Neural progenitor cell (in vitro differentiated cells): ENCODE results near the gene ANKS1B. TPM values are rescaled to one million over a fixed set of nuclear protein-coding genes. Genes with fewer than 3 reads are reported as not detected.
"Not testable (repeated sequence)": the region's sequence is repeated elsewhere in the genome, so short reads cannot be mapped to it uniquely, and the experiment has no call there.

Experiments
- DNase-seq: peaks from one replicate; pipeline ENCODE4 v3.0.0-alpha.2; 2016; ENCODE audit warnings: low spot score
- H2AFZ ChIP-seq: fragments of 200-600 bp; sonication (generic); replicated peaks from 2 replicates; pipeline ENCODE4 v1.6.1; 2016; ENCODE audit warnings: antibody characterized with exemption
- H3F3A ChIP-seq: fragments of 200-600 bp; sonication (generic); 2 replicates; pipeline ENCODE4 v1.6.1; 2016; ENCODE audit warnings: antibody characterized with exemption, low read depth
- H3K27ac ChIP-seq: fragments of 200-600 bp; sonication (generic); 2 replicates; pipeline ENCODE4 v1.5.1; 2016; ENCODE audit warnings: mild to moderate bottlenecking
- H3K27me3 ChIP-seq: fragments of 200-600 bp; sonication (generic); 2 replicates; pipeline ENCODE4 v1.6.1; 2016; ENCODE audit warnings: mild to moderate bottlenecking, moderate library complexity
- H3K36me3 ChIP-seq: fragments of 200-600 bp; sonication (generic); 2 replicates; pipeline ENCODE4 v1.5.1; 2016
- H3K4me1 ChIP-seq: fragments of 200-600 bp; sonication (generic); 2 replicates; pipeline ENCODE4 v1.6.1; 2016; ENCODE audit warnings: mixed run types
- H3K4me2 ChIP-seq: fragments of 200-600 bp; sonication (generic); 2 replicates; pipeline ENCODE4 v1.6.1; 2016
- H3K4me3 ChIP-seq: fragments of 200-600 bp; sonication (generic); 2 replicates; pipeline ENCODE4 v1.5.1; 2016
- H3K79me2 ChIP-seq: fragments of 200-600 bp; sonication (generic); 2 replicates; pipeline ENCODE4 v1.6.1; 2016; ENCODE audit warnings: low read depth
- H3K9ac ChIP-seq: fragments of 200-600 bp; sonication (generic); 2 replicates; pipeline ENCODE4 v1.6.1; 2016
- H3K9me3 ChIP-seq: fragments of 200-600 bp; sonication (generic); 2 replicates; pipeline ENCODE4 v1.5.1; 2016; ENCODE audit warnings: low read depth
- H4K20me1 ChIP-seq: fragments of 200-600 bp; sonication (generic); 2 replicates; pipeline ENCODE4 v1.6.1; 2016; ENCODE audit warnings: low read depth
- H3K27ac Mint-ChIP-seq: 3 replicates; pipeline ENCODE4 v1.8.0; 2021; ENCODE audit warnings: mixed read lengths
- H3K27me3 Mint-ChIP-seq: 2 replicates; pipeline ENCODE4 v1.8.0; 2022; ENCODE audit warnings: low read depth, mild to moderate bottlenecking, inconsistent platforms, moderate library complexity, mixed read lengths; ENCODE audit not compliant: insufficient read depth
- H3K36me3 Mint-ChIP-seq: 3 replicates; pipeline ENCODE4 v1.8.0; 2021; ENCODE audit warnings: mixed read lengths
- H3K4me1 Mint-ChIP-seq: 3 replicates; pipeline ENCODE4 v1.8.0; 2021; ENCODE audit warnings: mixed read lengths
- H3K4me3 Mint-ChIP-seq: 3 replicates; pipeline ENCODE4 v1.8.0; 2021; ENCODE audit warnings: mild to moderate bottlenecking, moderate library complexity, mixed read lengths
- H3K9me3 Mint-ChIP-seq: 3 replicates; pipeline ENCODE4 v1.8.0; 2020; ENCODE audit warnings: mixed read lengths
- EZH2 ChIP-seq: fragments of 200-600 bp; sonication (generic); IDR thresholded peaks from 2 replicates; pipeline ENCODE4 v1.6.1; 2017; ENCODE audit warnings: antibody characterized with exemption, mild to moderate bottlenecking, moderate library complexity
- EZH2phosphoT487 ChIP-seq: fragments of 200-600 bp; sonication (generic); IDR thresholded peaks from 2 replicates; pipeline ENCODE4 v1.6.1; 2017; ENCODE audit warnings: antibody characterized with exemption
- total RNA-seq: library from RNA; depleted of rRNA; stranded (reverse); fragments of >200 nt; gene quantifications from 2 replicates; pipeline ENCODE4 v1.2.3, GENCODE V29; 2015; ENCODE audit warnings: low replicate concordance
- TF ChIP-seq, protein P1 (sequence below): fragments of 200-600 bp; sonication (generic); IDR thresholded peaks from 2 replicates; pipeline ENCODE4 v1.5.1; 2017; ENCODE audit warnings: antibody characterized with exemption, mild to moderate bottlenecking

Gene ANKS1B
- total RNA-seq, 1 donor from 2014 or later: 7.9 TPM

DNA sequence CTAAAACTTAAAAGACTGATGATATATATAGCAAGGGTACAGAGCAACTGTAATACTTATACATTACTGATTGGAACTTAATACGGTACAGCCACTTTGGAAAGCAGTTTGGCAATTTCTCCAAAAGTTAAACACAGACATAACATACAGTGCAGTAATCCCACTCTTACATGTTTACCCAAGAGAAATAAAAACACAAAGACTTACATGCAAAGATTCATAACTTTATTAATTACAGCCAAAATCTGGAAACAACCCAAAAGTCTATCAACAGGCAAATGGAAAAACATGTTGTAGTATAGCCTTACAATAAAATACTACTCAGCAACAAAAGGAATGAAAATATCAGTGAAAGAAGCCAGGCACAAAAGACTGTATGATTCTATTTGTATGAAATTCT lies 252.6 kb downstream of the ANKS1B start:
- Mint-ChIP-seq H3K4me1 (no peaks in the 10 kb centered on the region), H3K36me3 (no peaks in the 10 kb centered on the region), H3K27me3 (peaks cover 2% of the 10 kb centered on the region), H3K27ac (no peak overlapping the region), H3K4me3 (no peak overlapping the region), H3K9me3 (no peaks in the 10 kb centered on the region)
- TF ChIP-seq EZH2phosphoT487 (no peak), EZH2 (no peak)
- TF ChIP-seq, protein P1, sequence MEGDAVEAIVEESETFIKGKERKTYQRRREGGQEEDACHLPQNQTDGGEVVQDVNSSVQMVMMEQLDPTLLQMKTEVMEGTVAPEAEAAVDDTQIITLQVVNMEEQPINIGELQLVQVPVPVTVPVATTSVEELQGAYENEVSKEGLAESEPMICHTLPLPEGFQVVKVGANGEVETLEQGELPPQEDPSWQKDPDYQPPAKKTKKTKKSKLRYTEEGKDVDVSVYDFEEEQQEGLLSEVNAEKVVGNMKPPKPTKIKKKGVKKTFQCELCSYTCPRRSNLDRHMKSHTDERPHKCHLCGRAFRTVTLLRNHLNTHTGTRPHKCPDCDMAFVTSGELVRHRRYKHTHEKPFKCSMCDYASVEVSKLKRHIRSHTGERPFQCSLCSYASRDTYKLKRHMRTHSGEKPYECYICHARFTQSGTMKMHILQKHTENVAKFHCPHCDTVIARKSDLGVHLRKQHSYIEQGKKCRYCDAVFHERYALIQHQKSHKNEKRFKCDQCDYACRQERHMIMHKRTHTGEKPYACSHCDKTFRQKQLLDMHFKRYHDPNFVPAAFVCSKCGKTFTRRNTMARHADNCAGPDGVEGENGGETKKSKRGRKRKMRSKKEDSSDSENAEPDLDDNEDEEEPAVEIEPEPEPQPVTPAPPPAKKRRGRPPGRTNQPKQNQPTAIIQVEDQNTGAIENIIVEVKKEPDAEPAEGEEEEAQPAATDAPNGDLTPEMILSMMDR: no peak
- no peaks in the 10 kb centered on the region for H3K36me3 ChIP-seq
- H3K9ac ChIP-seq: no peak overlapping the region
- H3K4me1 ChIP-seq: no peaks in the 10 kb centered on the region
- no peak for DNase-seq
- H3K27ac ChIP-seq: no peak overlapping the region
- no peak overlapping the region for H3K4me2 ChIP-seq
- H3K27me3 ChIP-seq: no peaks in the 10 kb centered on the region
- no peak overlapping the region for H3K4me3 ChIP-seq
- no peaks in the 10 kb centered on the region for H4K20me1 ChIP-seq
- H3F3A ChIP-seq: no peaks in the 10 kb centered on the region
- no peak overlapping the region for H2AFZ ChIP-seq
- H3K79me2 ChIP-seq: no peaks in the 10 kb centered on the region
- H3K9me3 ChIP-seq: peaks cover 5% of the 10 kb centered on the region

DNA sequence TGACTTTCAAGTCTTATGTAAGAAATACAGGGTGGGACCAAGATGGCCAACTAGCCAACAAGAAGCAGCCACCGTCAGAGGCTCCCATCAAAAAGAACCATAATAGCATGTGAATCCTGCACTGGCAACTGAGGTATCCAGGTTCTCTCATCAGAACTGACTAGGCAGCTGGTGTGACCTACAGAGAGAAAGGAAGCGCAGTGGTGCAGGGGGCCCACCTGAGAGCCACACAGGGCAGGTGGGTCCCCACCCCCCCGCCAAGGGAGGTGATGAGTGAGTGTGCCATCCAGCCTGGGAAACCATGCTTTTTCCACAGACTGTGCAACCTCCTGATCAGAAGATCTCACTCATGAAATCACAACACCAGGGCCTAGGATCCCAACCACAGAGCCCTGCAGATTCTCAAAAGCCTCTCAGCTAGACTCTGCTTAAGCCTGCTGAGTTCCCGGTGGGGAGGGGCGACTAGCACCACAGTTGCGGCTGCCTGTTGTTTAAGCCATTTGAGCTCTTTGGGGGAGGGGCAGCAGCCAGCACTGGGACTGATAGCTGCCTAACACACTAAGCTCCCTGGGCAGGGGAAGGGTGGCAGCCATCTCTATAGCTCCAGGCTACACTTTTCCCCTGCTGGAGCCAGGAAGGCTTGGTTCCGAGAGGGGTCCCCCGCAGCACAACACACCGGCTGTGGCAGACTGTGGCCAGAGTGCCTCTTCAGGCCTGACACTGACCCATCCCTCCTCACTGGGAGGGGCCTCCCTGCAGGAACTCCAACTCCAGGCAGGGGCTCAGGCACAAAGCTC lies 261.8 kb downstream of the ANKS1B start:
- Histone ChIP-seq H3K9ac (no peak overlapping the region), H3K4me1 (peaks cover 9% of the 10 kb centered on the region), H3K9me3 (no peaks in the 10 kb centered on the region), H3K27ac (no peak overlapping the region), H4K20me1 (no peaks in the 10 kb centered on the region), H2AFZ (peak overlapping the region; percentile 76), H3F3A (peaks cover 6% of the 10 kb centered on the region), H3K4me2 (peak overlapping the region; percentile 42), H3K27me3 (no peaks in the 10 kb centered on the region), H3K36me3 (no peaks in the 10 kb centered on the region), H3K4me3 (no peak overlapping the region), H3K79me2 (no peaks in the 10 kb centered on the region)
- Mint-ChIP-seq H3K4me1 (no peaks in the 10 kb centered on the region), H3K9me3 (peaks cover 11% of the 10 kb centered on the region), H3K4me3 (no peak overlapping the region), H3K27ac (no peak overlapping the region), H3K27me3 (no peaks in the 10 kb centered on the region), H3K36me3 (no peaks in the 10 kb centered on the region)
- peak; percentile 65 for DNase-seq
- no peak for TF ChIP-seq EZH2
- TF ChIP-seq, protein P1: no peak
- no peak for TF ChIP-seq EZH2phosphoT487

DNA sequence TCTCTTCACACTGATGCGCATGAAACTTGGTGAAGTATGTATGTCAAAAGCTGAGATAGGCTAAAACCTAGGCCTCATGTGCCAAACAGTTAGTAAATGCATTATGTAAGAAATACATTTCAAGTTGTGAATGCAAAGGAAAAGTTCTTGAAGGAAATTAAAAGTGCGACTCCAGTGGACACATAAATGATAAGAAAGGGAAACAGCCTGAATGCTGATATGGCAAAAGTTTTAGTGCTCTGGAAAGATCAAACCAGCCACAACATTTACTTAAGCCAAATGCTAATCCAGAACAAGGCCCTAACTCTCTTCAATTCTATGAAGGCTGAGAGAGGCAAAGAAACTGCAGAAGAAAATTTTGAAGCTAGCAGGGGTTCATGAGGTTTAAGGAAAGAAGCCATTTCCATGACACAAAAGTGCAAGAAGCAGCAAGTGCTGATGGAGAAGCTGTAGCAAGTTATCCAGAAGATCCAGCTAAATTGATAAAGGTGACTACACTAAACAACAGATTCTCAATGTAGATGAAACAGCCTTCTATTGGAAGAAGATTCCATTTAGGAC lies 262.9 kb downstream of the ANKS1B start:
- TF ChIP-seq EZH2: no peak
- TF ChIP-seq EZH2phosphoT487: no peak
- TF ChIP-seq, protein P1: no peak
- H3K4me1 Mint-ChIP-seq: no peaks in the 10 kb centered on the region
- H3K36me3 Mint-ChIP-seq: no peaks in the 10 kb centered on the region

DNA sequence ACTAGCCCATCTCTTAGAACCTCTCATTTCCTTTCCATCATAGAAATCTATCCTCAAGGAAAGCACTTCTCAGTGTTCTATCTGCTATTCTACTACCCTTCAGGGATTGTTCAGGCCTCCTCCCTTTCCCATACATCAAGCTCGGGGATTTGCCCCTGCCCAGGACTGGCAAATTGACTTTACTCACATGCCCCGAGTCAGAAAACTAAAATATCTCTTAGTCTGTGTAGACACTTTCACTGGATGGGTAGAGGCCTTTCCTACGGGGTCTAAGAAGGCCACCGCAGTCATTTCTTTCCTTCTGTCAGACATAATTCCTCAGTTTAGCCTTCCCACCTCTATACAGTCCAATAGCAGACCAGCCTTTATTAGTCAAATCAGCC lies 264.7 kb downstream of the ANKS1B start:
- H3K36me3 Mint-ChIP-seq, H2AFZ ChIP-seq, H3K27me3 Mint-ChIP-seq, H3K9ac ChIP-seq, H3K4me2 ChIP-seq, H3K36me3 ChIP-seq, DNase-seq, H3F3A ChIP-seq, H3K4me3 Mint-ChIP-seq, H4K20me1 ChIP-seq, H3K27ac ChIP-seq, H3K79me2 ChIP-seq, H3K9me3 ChIP-seq, H3K4me1 Mint-ChIP-seq, H3K4me1 ChIP-seq, H3K27me3 ChIP-seq, H3K27ac Mint-ChIP-seq, H3K4me3 ChIP-seq: not testable (repeated sequence)
- peaks cover 11% of the 10 kb centered on the region for H3K9me3 Mint-ChIP-seq

More for the DNA sequence above, 262.9 kb downstream of the ANKS1B start:
- Histone ChIP-seq H3K9me3 (no peaks in the 10 kb centered on the region), H3F3A (peaks cover 6% of the 10 kb centered on the region), H3K4me1 (peaks cover 9% of the 10 kb centered on the region), H3K27me3 (no peaks in the 10 kb centered on the region), H3K4me3 (no peak overlapping the region), H3K79me2 (no peaks in the 10 kb centered on the region), H2AFZ (no peak overlapping the region), H4K20me1 (no peaks in the 10 kb centered on the region), H3K36me3 (no peaks in the 10 kb centered on the region), H3K9ac (no peak overlapping the region), H3K27ac (no peak overlapping the region), H3K4me2 (no peak overlapping the region)
- H3K9me3 Mint-ChIP-seq: peaks cover 11% of the 10 kb centered on the region
- H3K27me3 Mint-ChIP-seq: peaks cover under 1% of the 10 kb centered on the region
- DNase-seq: no peak
- H3K27ac Mint-ChIP-seq: no peak overlapping the region
- no peak overlapping the region for H3K4me3 Mint-ChIP-seq

DNA sequence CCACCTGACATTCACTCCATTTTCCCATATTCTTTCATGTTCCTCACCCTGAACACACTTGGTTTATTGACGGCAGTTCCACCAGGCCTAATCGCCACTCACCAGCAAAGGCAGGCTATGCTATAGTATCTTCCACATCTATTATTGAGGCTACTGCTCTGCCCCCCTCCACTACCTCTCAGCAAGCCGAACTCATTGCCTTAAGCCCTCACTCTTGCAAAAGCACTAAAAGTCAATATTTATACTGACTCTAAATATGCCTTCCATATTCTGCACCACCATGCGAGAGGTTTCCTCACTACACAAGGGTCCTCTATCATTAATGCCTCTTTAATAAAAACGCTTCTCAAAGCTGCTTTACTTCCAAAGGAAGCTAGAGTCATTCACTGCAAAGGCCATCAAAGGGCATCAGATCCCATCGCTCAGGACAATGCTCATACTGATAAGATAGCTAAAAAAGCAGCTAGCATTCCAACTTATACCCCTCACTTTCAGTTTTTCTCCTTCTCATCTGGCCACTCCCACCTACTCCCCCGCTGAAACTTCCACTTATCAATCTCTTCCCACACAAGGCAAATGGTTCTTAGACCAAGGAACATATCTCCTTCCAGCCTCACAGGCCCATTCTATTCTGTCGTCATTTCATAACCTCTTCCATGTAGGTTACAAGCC lies 265.2 kb downstream of the ANKS1B start:
- not testable (repeated sequence) for H4K20me1 ChIP-seq, H3K79me2 ChIP-seq, H3K4me2 ChIP-seq, H3K4me1 Mint-ChIP-seq, H3F3A ChIP-seq, H2AFZ ChIP-seq, H3K36me3 Mint-ChIP-seq, H3K9me3 ChIP-seq, H3K27ac Mint-ChIP-seq, H3K4me3 ChIP-seq, H3K36me3 ChIP-seq, H3K27ac ChIP-seq, H3K27me3 ChIP-seq, H3K4me3 Mint-ChIP-seq, H3K27me3 Mint-ChIP-seq, H3K4me1 ChIP-seq, H3K9ac ChIP-seq, DNase-seq
- H3K9me3 Mint-ChIP-seq: peaks cover 11% of the 10 kb centered on the region
